OCI-LY1 (cell line): Measurements from ENCODE around the gene C10orf67.

ENCODE experiments used
- EZH2 ChIP-seq: fragments of 200-600 bp; sonication (generic), shearing (Covaris generic); IDR thresholded peaks from 2 replicates; pipeline ENCODE4 v1.8.0; 2017; ENCODE audit warnings: borderline replicate concordance, mixed run types, mild to moderate bottlenecking, antibody characterized with exemption, low read length, moderate library complexity, mixed read lengths
- TF ChIP-seq, protein P1 (sequence below): fragments of 200-600 bp; sonication (generic), shearing (Covaris generic); IDR thresholded peaks from 2 replicates; pipeline ENCODE4 v1.5.1; 2017; ENCODE audit warnings: mild to moderate bottlenecking, antibody characterized with exemption, low read length, moderate library complexity, mixed read lengths

GRCh38 chr10:23351926-23352519, 7.4 kb upstream of the C10orf67 start:
- TF ChIP-seq, protein P1, sequence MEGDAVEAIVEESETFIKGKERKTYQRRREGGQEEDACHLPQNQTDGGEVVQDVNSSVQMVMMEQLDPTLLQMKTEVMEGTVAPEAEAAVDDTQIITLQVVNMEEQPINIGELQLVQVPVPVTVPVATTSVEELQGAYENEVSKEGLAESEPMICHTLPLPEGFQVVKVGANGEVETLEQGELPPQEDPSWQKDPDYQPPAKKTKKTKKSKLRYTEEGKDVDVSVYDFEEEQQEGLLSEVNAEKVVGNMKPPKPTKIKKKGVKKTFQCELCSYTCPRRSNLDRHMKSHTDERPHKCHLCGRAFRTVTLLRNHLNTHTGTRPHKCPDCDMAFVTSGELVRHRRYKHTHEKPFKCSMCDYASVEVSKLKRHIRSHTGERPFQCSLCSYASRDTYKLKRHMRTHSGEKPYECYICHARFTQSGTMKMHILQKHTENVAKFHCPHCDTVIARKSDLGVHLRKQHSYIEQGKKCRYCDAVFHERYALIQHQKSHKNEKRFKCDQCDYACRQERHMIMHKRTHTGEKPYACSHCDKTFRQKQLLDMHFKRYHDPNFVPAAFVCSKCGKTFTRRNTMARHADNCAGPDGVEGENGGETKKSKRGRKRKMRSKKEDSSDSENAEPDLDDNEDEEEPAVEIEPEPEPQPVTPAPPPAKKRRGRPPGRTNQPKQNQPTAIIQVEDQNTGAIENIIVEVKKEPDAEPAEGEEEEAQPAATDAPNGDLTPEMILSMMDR = no peak
- TF ChIP-seq EZH2 = no peak
